ENCODE results near the gene PPID. TPM values are rescaled to one million over a fixed set of nuclear protein-coding genes. Genes with fewer than 3 reads are reported as not detected.

Gene PPID
- total and polyA plus RNA-seq, 2 donors (not counting 1 experiment from before 2014, with no cell fraction given), result 9.4 to 23.7 TPM

Small RNA genes within 50 kb of the gene (small RNA-seq; reads per million reads assigned to genes)
- gene RF00012 (ENCODE audit: insufficient read length, low read depth, low replicate concordance), result not detected

Other genes with a start within 250 kb of the PPID start
- gene RXFP1, start 201.5 kb downstream of the PPID start, total RNA-seq, result not detected in 2 replicates
- not detected in 2 replicates for gene RXFP1, start 201.5 kb downstream of the PPID start, polyA plus RNA-seq
- 3.8 and 4.3 TPM in 2 replicates for gene C4orf46, start 51.5 kb downstream of the PPID start, total RNA-seq
- 4.6 and 18.0 TPM in 2 replicates for gene C4orf46, start 51.5 kb downstream of the PPID start, polyA plus RNA-seq
- 8.8 and 10.8 TPM in 2 replicates for gene ETFDH, start 51.1 kb downstream of the PPID start, total RNA-seq
- 7.6 and 7.8 TPM in 2 replicates for gene ETFDH, start 51.1 kb downstream of the PPID start, polyA plus RNA-seq
- gene FNIP2, start 45.6 kb upstream of the PPID start, total RNA-seq, result 0.17 and 0.39 TPM in 2 replicates
- gene FNIP2, start 45.6 kb upstream of the PPID start, polyA plus RNA-seq, result 0.03 and 0.10 TPM in 2 replicates

Measured in B cell (primary cell).